IMR-90 (cell line): ENCODE data around the gene NCR1.

ENCODE experiments used
- BHLHE40 ChIP-seq: fragments of 150-350 bp; IDR thresholded peaks from 2 replicates; pipeline ENCODE4 v1.6.1; 2016; ENCODE audit warnings: mild to moderate bottlenecking, low read depth, low read length
- CEBPB ChIP-seq: IDR thresholded peaks from 2 replicates; pipeline ENCODE4 v1.6.1; 2012; ENCODE audit warnings: low read depth, low read length, improper control_type of control experiment
- CHD1 ChIP-seq: IDR thresholded peaks from 2 replicates; pipeline ENCODE4 v1.6.1; 2012; ENCODE audit warnings: low read depth, low read length, improper control_type of control experiment
- MAFK ChIP-seq: IDR thresholded peaks from 2 replicates; pipeline ENCODE4 v1.6.1; 2012; ENCODE audit warnings: low read depth, low read length, improper control_type of control experiment
- MAZ ChIP-seq: IDR thresholded peaks from 2 replicates; pipeline ENCODE4 v1.6.1; 2012; ENCODE audit warnings: low read depth, mild to moderate bottlenecking, low read length, improper control_type of control experiment, moderate library complexity, borderline replicate concordance
- MXI1 ChIP-seq: IDR thresholded peaks from 2 replicates; pipeline ENCODE4 v1.6.1; 2012; ENCODE audit warnings: low read depth, mild to moderate bottlenecking, low read length, moderate library complexity, borderline replicate concordance
- POLR2A ChIP-seq: IDR thresholded peaks from 2 replicates; pipeline ENCODE4 v1.6.1; 2012; ENCODE audit warnings: mild to moderate bottlenecking, low read depth, low read length
- RAD21 ChIP-seq: IDR thresholded peaks from 2 replicates; pipeline ENCODE4 v1.6.1; 2012; ENCODE audit warnings: low read length, improper control_type of control experiment
- RCOR1 ChIP-seq: IDR thresholded peaks from 2 replicates; pipeline ENCODE4 v1.6.1; 2012; ENCODE audit warnings: mild to moderate bottlenecking, low read length, improper control_type of control experiment; ENCODE audit not compliant: insufficient replicate concordance
- RFX5 ChIP-seq: IDR thresholded peaks from 2 replicates; pipeline ENCODE4 v1.8.0; 2012; ENCODE audit warnings: low read depth, mild to moderate bottlenecking, low read length, moderate library complexity
- SMC3 ChIP-seq: fragments of 150-350 bp; IDR thresholded peaks from 2 replicates; pipeline ENCODE4 v1.6.1; 2016; ENCODE audit warnings: low read depth, mild to moderate bottlenecking, antibody characterized with exemption, low read length, moderate library complexity
- TF ChIP-seq, protein P1 (sequence below): conservative IDR thresholded peaks from 2 replicates; pipeline ENCODE4 v1.5.1; 2012; ENCODE audit warnings: mild to moderate bottlenecking, low read depth, low read length, improper control_type of control experiment
- TF ChIP-seq, protein P2 (sequence below): fragments of 150-350 bp; IDR thresholded peaks from 2 replicates; pipeline ENCODE4 v1.6.1; 2016; ENCODE audit warnings: low read depth, mild to moderate bottlenecking, low read length, moderate library complexity, borderline replicate concordance
- TF ChIP-seq, protein P3 (sequence below): fragments of 150-350 bp; IDR thresholded peaks from 2 replicates; pipeline ENCODE4 v1.6.1; 2017; ENCODE audit warnings: mild to moderate bottlenecking, antibody characterized with exemption, low read length, low read depth

DNA sequence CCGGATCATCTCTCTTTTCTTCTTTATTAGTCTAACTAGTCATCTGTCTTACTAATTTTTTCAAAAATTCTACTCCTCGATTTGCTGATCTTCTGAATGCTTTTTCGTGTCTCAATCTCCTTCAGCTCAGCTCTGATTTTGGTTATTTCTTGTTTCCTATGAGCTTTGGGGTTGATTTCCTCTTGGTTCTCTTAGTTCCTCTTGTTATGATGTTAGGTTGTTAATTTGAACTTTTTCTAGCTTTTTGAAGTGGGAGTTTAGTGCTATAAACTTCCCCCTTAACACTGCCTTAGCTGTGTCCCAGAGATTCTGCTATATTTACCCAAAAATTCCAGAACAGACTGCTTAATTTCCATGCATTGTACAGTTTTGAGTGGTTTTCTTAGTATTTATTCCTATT, 28.5 kb upstream of the NCR1 start:
- TF ChIP-seq, protein P1, sequence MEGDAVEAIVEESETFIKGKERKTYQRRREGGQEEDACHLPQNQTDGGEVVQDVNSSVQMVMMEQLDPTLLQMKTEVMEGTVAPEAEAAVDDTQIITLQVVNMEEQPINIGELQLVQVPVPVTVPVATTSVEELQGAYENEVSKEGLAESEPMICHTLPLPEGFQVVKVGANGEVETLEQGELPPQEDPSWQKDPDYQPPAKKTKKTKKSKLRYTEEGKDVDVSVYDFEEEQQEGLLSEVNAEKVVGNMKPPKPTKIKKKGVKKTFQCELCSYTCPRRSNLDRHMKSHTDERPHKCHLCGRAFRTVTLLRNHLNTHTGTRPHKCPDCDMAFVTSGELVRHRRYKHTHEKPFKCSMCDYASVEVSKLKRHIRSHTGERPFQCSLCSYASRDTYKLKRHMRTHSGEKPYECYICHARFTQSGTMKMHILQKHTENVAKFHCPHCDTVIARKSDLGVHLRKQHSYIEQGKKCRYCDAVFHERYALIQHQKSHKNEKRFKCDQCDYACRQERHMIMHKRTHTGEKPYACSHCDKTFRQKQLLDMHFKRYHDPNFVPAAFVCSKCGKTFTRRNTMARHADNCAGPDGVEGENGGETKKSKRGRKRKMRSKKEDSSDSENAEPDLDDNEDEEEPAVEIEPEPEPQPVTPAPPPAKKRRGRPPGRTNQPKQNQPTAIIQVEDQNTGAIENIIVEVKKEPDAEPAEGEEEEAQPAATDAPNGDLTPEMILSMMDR, result no peak
- TF ChIP-seq POLR2A (no peak), BHLHE40 (no peak), RAD21 (no peak), RCOR1 (no peak), MXI1 (no peak), CEBPB (no peak), MAZ (no peak), SMC3 (no peak), CHD1 (no peak), RFX5 (no peak), MAFK (no peak)
- TF ChIP-seq, protein P2, sequence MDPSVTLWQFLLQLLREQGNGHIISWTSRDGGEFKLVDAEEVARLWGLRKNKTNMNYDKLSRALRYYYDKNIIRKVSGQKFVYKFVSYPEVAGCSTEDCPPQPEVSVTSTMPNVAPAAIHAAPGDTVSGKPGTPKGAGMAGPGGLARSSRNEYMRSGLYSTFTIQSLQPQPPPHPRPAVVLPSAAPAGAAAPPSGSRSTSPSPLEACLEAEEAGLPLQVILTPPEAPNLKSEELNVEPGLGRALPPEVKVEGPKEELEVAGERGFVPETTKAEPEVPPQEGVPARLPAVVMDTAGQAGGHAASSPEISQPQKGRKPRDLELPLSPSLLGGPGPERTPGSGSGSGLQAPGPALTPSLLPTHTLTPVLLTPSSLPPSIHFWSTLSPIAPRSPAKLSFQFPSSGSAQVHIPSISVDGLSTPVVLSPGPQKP, result no peak
- TF ChIP-seq, protein P3, sequence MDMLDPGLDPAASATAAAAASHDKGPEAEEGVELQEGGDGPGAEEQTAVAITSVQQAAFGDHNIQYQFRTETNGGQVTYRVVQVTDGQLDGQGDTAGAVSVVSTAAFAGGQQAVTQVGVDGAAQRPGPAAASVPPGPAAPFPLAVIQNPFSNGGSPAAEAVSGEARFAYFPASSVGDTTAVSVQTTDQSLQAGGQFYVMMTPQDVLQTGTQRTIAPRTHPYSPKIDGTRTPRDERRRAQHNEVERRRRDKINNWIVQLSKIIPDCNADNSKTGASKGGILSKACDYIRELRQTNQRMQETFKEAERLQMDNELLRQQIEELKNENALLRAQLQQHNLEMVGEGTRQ, result no peak
